ENCODE data around the gene NACC2.

NACC2 gene

DNA sequence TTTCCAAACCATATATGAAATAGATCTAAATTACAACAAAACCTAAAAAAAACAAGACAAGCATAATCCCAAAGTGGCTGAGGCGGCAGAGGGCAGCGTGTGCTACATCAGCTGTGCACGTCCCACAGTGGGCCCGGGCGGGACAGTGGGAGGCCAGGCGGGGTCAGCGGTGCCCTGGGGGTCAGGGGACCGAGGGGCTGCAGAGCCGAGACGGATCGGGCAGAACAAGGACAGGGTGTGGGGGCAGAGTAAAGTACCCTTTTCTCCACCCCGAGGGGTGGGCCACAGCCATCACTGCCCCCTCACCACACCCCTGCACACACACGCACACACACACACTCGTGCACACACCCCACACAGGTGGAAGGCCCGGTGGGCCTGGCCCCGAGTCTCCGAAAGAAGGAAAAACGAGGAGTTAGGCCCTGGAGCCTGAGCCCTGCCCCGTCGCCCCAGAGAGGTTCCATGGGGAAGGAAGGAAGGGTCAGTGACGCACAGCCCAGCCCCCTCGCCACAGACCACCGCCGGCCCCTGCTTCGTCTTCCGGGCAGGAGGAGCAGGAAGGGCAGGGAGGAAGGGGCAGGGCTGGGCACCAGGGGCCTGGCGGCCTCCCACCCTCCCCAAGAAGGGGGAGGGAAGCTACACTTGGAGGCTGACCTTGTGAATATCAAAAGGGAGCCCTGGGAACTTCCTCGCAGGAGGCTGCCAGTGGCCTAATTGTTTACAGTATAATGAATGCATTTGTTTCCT, 84.3 kb downstream of the NACC2 start:
- DNase-seq (ENCODE audit: low spot score): no peak

DNA sequence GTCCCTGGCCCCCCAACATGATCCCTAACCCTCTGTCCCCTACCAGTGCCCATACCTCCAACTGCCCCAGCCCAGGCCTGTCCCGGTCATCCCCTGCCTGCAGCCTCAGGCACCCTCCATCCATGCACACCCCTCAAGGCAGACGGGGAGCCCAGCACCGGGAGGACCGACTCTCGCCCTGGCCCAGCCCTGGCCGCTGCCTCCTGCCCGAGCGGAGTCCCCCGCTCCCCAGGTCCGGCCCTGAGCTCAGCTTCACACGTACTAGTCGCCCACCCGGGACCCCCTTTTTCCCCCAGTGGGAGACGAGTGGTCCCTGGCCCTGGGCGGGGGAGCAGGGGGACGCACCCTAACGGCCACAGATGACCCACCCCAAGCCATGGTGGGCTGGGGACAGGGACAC, 84.9 kb downstream of the NACC2 start:
- no peak for DNase-seq (ENCODE audit: low spot score)

DNA sequence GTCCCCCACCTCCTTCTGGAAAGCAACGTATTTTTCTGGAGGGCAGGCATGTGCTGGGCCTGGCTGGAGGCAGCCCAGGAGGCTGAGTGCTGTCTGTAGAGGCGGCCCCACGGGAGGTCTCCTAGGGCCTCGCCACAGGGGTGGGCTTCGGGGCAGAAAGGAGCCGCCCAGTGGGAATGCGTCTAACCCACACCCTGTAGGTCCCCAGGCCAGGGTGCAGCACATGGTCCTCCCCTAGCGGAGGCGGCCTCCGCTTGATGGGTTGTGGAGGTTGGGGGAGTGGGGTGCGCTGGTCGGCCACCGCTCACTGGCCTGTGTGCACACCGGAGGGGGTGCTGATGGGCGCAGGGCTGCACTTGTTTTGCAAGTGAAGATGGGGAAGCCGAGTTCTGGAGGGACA, 85.6 kb downstream of the NACC2 start:
- no peak for DNase-seq (ENCODE audit: low spot score)

DNA sequence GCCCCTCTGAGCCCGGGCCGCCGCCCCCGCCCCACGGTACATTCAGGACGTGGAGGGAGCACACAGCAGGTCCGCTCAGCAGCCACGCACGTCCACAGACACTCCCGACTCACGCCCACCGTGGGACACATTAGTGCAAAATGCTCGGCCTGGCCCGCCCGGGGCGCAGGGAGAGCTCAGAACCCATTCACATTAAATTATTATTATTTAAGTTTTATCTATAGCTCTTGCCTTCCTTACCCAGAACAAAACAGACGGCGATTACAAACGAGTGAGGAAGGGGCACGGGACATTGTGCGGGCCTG, 86.4 kb downstream of the NACC2 start:
- DNase-seq (ENCODE audit: low spot score): no peak

DNA sequence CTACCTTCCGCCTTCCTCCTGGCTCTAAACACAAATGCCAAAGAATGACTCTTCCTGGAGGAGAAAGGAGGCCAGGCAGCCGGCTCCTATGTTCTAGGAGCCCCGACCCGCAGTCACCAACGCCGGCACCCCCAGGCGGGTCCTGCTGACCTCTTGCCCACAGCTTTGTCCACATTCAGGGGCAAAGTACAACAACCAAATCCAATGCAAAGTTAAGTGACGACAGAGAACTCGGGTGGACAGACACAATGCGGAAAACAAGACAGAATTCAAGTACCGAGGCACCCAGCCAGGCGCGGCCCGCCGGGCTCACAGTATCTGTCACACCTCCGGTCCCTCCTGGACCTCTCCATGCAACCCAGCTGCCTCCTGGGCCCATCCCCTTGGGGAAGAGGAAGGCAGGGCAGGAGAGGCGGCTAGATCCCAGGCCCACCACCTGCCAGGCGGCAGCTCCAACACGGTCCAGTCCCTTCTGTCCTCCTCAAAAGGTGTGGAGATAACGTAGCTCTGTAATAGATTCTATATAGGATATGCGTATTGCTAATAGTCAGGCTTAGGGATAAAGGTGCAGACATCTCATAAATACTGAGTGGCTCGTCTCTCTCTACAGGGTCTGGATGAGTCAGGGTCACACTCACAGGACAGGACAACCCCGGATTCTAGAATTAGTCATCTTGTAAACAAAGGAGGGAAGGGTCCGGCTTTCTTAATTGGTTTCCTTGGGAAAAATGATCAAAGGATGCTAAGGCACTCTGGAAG, 87.0 kb downstream of the NACC2 start:
- DNase-seq (ENCODE audit: low spot score): no peak

DNA sequence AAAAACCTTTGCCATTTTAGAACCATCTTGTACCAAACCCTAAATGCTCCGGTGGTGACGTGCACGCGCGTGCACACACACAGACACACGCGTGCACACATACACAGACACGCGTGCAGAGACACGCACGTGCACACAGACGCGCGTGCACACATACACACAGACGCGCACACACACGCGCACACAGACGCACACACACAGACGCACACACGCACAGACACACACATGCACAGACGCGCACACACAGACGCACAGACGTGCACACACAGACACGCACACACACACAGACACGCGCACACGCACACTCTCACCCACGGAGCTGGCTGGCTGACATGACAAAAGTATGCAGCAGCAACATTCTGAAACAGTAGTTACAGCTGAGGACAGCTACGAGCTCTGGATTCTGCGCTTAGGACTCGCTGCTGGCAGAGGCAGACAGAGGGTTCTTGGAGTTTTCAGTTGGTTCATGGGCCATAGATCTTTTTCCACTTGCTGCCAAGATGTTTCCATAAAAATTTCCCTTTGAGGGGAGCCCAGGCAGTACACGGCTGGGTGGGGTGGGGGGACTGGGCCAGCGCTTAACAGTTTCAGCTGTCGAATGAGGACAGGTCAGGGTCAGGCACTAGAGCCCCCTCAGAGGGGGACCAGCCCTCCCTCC, 87.7 kb downstream of the NACC2 start:
- DNase-seq (ENCODE audit: low spot score): no peak

DNA sequence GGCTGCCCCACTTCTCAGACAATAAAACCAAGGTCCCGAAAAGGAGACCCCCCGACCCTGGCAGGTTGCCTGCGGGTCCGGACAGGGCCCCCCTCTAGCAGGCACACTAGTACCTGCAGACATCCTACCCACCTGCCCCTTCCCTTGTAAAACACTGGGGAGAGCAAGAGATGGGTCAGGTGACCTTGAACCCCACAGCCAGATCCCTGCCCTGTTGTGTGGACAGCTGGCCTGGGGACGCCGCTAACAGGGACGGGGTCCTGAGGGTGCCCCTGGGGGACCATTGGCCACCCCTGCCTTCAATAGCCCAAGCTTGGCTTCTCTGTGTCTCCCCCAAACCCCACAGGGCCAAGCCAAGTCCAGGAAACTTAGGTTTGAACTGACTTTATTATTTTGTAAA, 88.9 kb downstream of the NACC2 start:
- no peak for DNase-seq (ENCODE audit: low spot score)

DNA sequence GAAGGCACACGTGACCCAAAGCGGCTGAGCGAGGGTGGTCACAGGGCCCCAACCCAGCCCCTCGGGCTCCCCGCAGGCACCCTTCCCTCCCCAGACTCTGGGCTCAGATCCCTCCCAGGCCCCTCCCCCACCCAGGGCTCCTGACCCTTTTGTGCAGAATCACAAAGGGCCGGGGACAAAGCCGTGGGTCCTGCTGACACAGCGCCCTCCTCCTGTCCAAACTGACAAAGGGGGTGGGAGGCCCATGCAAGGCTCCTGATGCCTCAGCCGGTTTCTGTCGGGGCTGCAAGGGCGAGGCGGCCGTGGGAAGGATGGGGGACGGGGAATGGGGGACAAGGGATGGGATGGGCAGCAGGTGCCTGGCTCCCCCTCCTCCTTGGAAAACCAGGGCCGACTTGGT, 90.4 kb downstream of the NACC2 start:
- no peak for DNase-seq (ENCODE audit: low spot score)

DNA sequence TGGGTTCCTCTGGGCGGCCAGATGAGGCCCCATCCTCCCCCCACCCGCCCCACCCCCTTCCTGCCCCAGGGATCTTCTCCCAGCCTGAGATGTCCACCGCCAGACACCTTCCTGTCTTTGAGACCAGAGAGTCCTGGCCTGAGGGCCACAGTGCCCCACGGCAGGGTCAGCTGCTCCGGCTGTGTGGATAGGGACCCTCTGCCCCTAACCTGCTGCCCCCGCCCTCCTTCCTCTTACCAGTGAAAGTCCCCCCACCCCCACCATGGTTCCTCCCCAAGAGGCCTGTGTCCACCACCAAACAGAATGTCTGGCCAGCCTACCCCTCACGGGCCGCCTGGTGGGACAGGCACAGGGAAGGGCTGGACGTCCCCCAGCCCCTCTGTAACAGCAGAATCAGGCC, 90.9 kb downstream of the NACC2 start:
- DNase-seq (ENCODE audit: low spot score): no peak

DNA sequence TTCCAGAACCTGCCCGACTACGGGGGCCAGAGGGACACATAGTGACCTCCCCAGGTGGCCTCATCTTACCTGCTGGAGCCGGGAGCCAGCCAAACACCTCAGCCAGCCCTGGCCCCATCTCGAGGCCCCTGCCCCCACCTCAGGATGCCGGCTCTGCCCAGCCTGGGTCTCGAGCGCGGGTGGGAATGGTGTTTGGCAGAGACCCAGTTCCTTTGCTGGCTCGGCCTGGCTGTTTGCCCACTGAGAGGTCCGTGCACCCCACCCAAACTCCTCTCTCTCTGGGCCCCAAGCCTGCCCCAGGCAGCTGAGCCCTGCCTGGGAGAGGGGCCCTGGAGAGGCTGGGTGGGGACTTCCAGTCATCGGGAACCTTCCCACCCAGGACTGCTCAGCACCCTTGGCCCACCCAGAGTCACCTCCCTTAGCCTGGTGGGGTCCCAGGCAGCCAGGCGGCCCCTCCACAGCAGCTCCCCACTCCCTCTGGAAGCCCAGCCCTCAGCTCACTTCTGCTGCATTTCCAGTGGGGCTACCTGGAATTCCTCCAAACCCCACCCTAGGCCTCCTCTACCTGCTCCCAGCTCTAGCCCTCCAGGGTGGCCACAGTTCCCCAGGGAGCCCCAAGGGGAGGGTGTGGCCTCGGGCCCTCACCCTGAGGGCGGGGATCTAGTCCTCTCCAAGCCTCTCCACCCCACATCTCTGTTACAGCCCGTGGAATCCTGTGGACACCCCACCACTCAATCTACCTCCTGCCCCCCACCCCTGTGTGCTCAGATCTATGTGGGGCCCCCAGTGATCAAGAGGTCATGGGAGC, 91.5 kb downstream of the NACC2 start:
- no peak for DNase-seq (ENCODE audit: low spot score)

DNA sequence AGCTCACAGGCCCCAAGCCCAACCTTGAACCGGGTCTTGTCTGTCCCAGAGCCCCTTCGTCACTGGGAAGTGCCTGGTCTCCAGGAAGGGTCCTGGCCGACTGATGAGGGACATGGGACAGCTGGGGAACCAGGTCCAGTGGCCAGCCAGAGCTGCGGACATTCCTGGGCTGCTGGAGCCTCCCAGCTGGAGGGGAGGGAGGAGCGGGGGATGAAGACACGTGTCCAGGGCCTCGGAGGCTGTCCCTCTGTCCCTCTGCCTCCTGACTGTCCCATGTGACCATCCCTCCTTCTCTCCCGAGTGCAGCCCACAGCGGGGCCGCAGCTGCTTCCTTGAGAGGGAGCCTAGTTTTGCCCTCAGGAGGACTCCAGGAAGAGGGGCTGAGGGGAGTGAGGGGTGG, 92.2 kb downstream of the NACC2 start:
- DNase-seq (ENCODE audit: low spot score): peak; percentile 19

DNA sequence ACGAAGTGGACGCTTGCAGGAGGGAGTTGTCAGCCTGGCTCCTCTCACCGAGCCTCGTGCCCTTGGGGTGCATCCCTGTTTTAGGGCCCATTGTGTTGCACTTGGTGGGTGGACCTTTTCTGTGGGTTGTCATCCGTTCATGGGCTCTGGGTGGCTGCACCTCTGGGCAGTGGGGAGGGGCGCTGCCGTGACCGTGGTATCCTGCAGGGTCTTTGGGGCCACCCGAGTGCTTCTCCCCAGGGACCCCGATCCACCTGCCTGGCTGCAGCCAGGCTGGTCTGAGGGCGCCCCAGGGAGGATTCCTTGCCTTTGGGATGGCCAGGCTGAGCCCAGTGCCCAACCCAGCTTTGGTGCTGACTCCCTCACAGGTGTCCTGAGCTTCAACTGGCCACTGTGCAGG, 92.9 kb downstream of the NACC2 start:
- no peak for DNase-seq (ENCODE audit: low spot score)

DNA sequence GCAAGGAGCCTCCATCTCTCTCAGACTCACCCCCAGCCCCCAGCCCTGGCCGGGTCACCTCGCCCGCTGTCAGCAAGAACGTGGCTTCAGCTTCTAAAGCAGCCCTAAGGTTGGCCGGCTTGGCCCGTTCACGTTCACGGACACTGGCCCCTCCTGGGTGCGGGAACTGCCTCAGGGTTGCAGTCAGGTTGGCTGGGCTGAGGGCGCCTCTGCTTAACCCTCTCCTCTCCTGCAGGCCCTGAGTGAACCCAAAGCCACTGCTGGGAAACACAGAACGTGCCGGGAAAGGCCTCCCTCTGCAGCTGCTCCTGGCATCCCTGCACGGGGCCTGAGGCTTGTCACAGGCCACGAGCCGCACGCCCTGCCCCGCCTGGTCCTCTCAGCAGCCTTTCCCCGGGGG, 93.9 kb downstream of the NACC2 start:
- no peak for DNase-seq (ENCODE audit: low spot score)

DNA sequence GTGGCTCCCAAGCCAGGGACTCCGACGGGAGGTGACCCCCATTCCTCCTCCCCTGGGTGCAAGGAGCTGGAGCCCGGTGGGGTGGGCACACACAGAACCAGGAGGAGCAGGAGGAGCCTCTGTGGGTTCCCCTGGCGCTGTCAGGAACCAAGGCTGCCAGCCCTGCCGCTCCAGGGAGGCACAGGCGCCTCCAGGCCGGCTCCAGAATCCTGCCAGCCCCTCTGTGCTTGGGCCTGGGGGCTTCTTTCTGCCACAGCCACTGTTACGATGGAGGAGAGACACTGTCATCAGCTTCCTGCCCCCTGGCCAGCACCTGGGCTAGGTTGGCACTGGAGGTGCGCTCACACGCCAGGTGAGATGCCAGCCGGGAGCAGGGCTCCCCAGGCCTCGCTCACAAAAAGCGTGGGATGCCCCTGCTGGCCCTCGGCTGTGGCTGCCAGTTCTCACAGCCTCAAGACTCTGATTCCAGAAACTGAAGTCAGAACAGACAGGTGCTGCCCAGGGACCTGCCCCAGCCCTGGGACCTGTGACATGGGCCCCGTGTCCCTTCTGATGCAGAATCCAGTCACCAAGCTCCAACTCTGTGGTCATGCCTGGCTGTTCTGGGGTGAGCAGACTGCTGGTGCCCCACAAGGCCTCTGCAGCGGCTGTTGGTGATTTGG, 96.5 kb downstream of the NACC2 start:
- no peak for DNase-seq (ENCODE audit: low spot score)

DNA sequence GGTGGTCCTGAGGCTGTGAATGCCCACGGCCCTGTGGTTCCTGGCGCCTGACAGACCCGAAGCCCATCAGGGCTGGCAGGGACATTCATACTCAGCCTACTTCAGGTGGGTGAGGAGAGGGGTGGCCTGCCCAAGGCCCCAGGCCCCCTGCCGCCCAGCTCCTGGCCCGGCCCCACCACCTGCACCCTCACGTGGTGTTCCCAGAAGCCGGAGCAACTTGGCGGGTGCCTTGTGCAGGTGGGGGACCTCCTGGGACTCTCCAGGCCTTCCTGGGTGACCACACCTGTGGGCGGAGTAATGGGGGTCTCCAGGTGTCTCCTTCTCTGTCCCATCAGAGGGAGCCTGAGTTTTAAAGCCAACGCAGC, 97.1 kb downstream of the NACC2 start:
- no peak for DNase-seq (ENCODE audit: low spot score)

DNA sequence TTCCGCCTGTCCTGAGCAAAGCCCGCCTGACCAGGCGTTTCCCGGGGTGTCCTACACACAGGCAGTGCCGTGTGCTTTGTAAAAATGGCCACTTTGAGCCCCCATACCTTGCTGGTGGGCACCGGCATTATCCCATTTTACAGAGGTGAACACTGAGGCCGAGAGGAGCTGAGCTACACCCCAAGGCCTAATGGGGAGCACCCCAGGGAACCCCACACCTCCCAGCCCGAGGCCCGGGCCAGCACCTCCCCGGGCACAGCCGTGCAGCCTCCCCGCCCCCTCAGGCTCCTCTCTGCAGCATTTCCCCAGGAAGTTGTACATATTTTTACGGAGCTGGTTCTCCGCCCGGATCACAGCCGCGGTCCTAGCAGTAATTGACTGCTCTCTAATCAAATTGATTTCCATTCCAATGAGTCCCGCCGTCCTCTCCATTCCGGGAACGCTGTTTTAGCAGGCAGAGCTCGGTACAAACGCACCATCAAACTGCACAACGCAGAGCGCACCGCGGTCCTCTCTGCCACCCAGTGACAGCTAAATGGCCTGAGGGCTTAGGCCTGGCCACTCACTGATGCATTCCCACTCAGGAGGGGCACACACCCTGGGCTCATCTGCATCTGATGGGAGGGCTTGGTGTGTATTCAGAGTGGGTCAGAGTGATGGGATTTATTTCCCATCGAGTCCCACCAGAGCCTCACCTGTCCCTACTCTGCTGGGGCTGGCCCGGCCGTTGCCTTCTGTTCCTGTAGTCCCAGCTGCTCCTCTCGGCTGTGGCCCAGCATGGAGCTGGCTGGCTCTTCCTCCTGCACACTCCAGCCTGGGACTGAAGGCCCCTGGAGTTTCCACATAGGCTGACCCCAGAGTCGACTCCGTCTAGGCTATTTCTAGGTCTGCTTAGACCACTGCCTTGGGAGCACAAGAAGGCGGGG, 97.7 kb downstream of the NACC2 start:
- DNase-seq (ENCODE audit: low spot score): no peak

DNA sequence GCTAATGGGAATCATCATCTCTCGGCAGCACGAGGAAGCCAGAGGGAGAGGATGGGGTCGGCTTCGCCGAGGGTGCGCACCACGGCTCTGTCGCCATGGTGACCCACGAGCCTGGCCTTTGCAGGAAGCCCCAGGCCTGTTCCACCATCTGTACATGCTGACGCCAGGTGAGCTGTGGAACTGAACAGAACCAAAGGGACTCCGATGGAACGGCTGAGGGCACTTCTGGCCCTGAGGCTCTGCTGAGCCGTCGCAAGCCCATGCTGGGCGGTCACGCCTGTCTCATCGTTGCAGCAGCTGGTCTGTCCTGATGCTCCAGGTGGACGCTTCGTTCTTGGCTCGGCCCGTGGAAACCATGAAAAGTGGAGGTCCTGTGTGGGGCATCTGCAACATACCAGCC, 99.3 kb downstream of the NACC2 start:
- no peak for DNase-seq (ENCODE audit: low spot score)

DNA sequence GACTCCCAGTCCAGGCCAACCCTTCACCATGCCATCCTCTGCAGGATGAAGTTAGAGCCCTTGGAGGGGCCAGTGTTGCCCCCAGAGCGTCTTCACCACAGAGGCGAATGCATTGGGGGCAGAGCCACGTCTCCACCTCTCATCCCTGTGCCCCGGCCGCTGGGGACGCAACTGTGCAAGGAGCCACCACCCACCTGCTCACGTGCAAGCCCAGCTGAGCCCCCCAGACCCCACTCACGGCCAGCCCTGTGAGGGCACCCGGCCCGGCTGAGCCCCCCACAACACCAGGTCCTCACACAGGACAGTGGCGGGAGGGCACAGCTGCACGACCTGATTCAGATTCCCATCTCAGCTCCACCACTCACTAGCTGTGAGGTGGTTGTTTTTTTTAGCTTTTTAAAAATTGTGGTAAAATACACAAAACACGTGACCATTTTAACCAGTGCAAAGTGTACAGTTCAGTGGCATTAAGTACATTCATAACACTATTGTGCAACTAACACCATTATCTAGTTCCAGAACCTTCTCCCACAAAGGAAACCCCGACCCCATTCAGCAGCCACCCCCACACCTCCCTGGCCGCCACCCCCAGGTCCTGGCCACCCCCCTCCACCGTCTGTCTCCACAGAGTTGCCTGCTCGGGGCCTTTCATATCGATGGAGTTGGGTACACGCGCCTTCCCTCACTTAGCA, 100.4 kb downstream of the NACC2 start:
- no peak for DNase-seq (ENCODE audit: low spot score)

DNA sequence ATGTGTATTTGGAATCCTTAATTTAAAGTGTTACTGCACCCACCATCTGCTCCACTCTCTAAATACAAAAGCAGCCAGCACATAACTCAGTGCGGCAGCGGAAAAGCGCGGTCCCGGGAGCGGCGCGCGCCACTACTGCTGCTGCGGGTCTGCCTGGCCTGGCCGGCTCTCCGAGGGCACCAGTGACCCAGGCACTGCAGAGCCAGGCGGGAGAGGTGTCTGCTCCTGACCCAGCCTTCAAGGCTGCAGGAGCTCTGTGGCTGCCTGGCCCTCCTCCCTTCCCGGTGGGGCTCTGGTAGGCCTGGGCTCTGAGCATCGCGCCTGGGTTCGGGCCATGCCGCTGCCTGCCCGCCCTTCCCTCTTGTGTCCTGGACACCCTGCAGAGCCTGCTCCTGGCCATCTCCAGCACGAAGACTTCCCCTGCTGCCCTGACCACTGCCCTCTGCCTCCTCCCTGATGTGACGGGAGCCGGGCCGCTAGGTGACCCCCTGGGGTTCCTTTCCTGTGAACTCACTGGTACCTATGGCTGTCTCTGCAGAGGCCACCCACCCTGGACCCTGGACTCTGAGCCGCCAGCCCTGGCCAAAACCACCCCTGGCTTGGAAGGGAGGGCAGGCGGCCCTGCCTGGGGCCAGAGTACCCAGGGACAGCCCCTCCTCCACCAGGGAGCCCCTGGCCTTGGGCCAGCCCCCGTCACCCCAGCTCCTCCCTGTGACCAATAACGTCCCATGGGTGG, 101.2 kb downstream of the NACC2 start:
- DNase-seq (ENCODE audit: low spot score): no peak

DNA sequence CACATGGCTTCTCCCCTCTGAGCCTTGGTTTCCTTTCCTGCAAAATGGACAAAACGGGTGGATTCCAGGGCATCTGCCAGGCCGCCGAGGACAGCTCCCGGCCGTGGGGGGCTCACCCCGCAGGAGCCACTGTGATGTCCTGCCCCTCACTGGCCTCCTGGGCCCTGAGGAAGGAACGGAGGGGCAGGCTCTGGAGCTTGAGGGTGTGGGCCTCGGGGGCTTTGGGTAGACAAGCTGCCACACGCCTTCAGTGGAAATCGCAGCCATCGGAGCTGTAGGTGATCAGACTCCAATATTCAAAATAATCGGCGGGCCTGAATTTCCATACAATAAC, 101.7 kb downstream of the NACC2 start:
- DNase-seq (ENCODE audit: low spot score): no peak
